Left lung (tissue), 10 donors: ENCODE data around the gene FNBP1L. TPM values are rescaled to one million over a fixed set of nuclear protein-coding genes. Genes with fewer than 3 reads are reported as not detected.

Experiments used
- ATAC-seq: fragments of 200-7000 bp; cut with Tn5 transposase; one replicate; pipeline ENCODE4 v1.9.1; 2020; ENCODE audit warnings: moderate library complexity
- DNase-seq, 4 donors: peaks; one replicate each; pipeline ENCODE4 v3.0.0-alpha.2; 2013 to 2020
- H3K27ac ChIP-seq, 2 donors: fragments of 200-600 bp; sonication (generic) in 1 of 2; one replicate each; pipeline versions ENCODE4 v1.5.0 to v1.8.0; 2020 to 2021
- H3K27me3 ChIP-seq, 2 donors: fragments of 200-600 bp; sonication (generic) in 1 of 2; one replicate each; pipeline versions ENCODE4 v1.5.0 to v1.8.0; 2020 to 2021
- H3K36me3 ChIP-seq, 2 donors: fragments of 200-600 bp; sonication (generic) in 1 of 2; one replicate each; pipeline versions ENCODE4 v1.5.0 to v1.8.0; 2020 to 2021
- H3K4me1 ChIP-seq, 2 donors: fragments of 200-600 bp; one replicate each; pipeline ENCODE4 v1.8.0; 2021
- H3K4me3 ChIP-seq, 2 donors: fragments of 200-600 bp; sonication (generic) in 1 of 2; one replicate each; pipeline versions ENCODE4 v1.5.0 to v1.8.0; 2020 to 2021; ENCODE audit warnings: mild to moderate bottlenecking in 1 of 2
- H3K9me3 ChIP-seq, 2 donors: fragments of 200-600 bp; sonication (generic) in 1 of 2; one replicate each; pipeline versions ENCODE4 v1.5.0 to v1.8.0; 2020 to 2021
- intact Hi-C, 2 donors: fragments of 100-400 bp; cut with DNase I; formaldehyde crosslinking; loops; one replicate each; pipeline versions ENCODE4 v1.11.2 to v1.14.2; 2022
- polyA plus RNA-seq, 6 donors: library from polyadenylated mRNA; unstranded; fragments of 120-200 nt; gene quantifications; one replicate each; pipeline ENCODE4 v1.2.1, GENCODE V29; 2013; ENCODE audit not compliant: insufficient read length in 6 of 6
- total RNA-seq, 2 donors: library from RNA; stranded (reverse); fragmentation: NEBNext Ultra II Directional; extraction: Animal tissue kit (Norgen Biotek cat#: 25700); gene quantifications; one replicate each; pipeline ENCODE4 v1.2.1, GENCODE V29; 2021
- TF ChIP-seq, protein P1 (sequence below), 2 donors: fragments of 200-600 bp; sonication (generic) in 1 of 2; IDR thresholded peaks; one replicate each; pipeline versions ENCODE4 v1.5.0 to v1.8.0; 2021; ENCODE audit warnings: antibody characterized with exemption in 2 of 2
- donor health status: DM: no; HTN: yes; CAD: no.
- donor health status: DM: no; HTN: no; CAD: no.

FNBP1L gene
- total and polyA plus RNA-seq, 8 donors, result 26.9 to 126 (median 112) TPM

DNA sequence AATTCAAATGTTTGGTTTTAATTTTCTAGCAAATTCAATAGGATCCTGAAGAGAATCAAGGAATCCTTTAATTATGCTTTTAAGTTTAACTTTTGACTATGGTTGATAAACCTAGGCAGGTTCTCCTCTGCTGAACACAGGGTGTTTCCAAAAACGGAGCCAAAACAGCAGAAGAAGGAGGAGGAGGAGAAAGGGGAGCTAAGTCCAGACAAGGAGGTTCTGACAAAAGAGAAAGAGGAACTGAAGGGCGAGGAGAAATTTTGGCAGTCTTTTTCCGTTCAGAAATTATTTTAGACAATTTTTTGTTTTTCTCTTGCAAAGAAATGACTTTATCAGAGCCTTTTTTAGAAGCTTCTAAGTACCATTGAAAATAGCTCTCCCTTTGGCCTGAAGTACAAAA, 33.2 kb upstream of the FNBP1L start:
- intact Hi-C loops, result no loop called here
- Histone ChIP-seq H3K27me3 (no peaks in the 10 kb centered on the region), H3K36me3 (no peaks in the 10 kb centered on the region), H3K9me3 (no peaks in the 10 kb centered on the region), H3K4me1 (peaks cover 0 to 5% of the 10 kb centered on the region in 2 donors), H3K27ac (no peak overlapping the region), H3K4me3 (no peak overlapping the region)
- TF ChIP-seq, protein P1, sequence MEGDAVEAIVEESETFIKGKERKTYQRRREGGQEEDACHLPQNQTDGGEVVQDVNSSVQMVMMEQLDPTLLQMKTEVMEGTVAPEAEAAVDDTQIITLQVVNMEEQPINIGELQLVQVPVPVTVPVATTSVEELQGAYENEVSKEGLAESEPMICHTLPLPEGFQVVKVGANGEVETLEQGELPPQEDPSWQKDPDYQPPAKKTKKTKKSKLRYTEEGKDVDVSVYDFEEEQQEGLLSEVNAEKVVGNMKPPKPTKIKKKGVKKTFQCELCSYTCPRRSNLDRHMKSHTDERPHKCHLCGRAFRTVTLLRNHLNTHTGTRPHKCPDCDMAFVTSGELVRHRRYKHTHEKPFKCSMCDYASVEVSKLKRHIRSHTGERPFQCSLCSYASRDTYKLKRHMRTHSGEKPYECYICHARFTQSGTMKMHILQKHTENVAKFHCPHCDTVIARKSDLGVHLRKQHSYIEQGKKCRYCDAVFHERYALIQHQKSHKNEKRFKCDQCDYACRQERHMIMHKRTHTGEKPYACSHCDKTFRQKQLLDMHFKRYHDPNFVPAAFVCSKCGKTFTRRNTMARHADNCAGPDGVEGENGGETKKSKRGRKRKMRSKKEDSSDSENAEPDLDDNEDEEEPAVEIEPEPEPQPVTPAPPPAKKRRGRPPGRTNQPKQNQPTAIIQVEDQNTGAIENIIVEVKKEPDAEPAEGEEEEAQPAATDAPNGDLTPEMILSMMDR (IDR thresholded peaks at IDR 0.05), result no peak
- DNase-seq (no peak), ATAC-seq (no peak)

DNA sequence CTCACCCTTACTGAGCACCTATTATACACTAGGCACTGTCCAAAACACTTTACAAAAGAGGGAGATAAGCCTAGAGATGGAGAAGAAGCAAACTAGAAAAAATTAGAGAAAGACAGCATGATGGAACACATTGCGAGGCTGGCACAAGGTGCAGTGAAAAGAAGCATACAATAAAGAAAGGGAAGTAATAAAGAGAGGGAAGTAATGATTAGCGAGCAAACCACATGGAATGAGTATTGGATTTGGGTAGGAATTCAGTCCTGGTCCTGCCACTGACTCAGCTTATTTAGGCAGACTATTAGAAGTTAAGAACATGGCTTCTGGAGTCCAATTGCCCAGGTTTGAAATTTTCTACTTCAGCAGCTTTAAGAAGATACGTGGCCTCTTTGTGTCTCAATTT, 32.6 kb upstream of the FNBP1L start:
- ATAC-seq, result no peak
- Histone ChIP-seq H3K9me3 (no peaks in the 10 kb centered on the region), H3K27ac (no peak overlapping the region), H3K4me1 (peaks cover 0 to 5% of the 10 kb centered on the region in 2 donors), H3K4me3 (no peak overlapping the region), H3K36me3 (no peaks in the 10 kb centered on the region), H3K27me3 (no peaks in the 10 kb centered on the region)
- no peak for DNase-seq
- TF ChIP-seq, protein P1 (IDR thresholded peaks at IDR 0.05), result no peak
- intact Hi-C loops, result no loop called here

DNA sequence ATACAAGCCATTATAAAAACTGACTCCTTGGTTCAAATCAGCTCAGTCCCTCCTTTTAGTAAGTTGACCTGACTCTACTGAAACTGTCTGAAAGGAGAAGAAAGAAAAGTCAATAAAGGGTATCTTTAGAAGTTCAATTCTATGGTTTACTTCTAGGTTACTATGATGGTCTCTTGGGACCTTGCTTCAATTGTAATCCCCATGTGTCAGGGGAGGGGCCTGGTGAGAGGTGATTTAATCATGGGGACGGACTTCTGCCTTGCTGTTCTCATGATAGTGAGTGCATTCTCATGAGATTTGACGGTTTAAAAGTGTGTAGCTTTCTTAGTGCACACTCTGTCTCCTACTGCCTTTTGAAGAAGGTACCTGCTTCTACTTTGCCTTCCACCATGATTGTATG, 31.7 kb upstream of the FNBP1L start:
- no peaks in the 10 kb centered on the region for H3K36me3 ChIP-seq
- no peak for DNase-seq
- no peak overlapping the region for H3K4me3 ChIP-seq
- no peaks in the 10 kb centered on the region for H3K9me3 ChIP-seq
- no peak overlapping the region for H3K27ac ChIP-seq
- H3K27me3 ChIP-seq, result no peaks in the 10 kb centered on the region
- TF ChIP-seq, protein P1 (IDR thresholded peaks at IDR 0.05), result no peak
- ATAC-seq, result no peak
- intact Hi-C loops, result no loop called here
- H3K4me1 ChIP-seq, result peaks cover 0 to 5% of the 10 kb centered on the region in 2 donors

DNA sequence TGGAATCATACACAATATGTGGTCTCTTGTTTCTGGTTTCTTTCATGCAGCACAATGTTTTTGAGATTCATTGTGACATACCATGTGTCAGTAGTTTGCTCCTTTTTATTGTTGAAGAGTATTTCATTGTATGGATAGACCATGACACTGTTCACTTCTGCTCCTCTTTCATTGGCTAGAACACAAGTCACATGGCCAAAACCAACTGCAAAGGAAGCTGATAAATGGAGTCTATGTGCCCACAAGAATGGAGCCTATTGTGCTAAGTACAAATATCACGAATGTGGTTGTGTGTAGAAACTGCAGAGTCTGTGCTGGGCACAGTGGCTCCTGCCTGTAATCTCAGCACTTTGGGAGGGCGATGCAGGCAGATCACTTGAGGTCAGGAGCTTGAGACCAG, 28.6 kb upstream of the FNBP1L start:
- TF ChIP-seq, protein P1 (IDR thresholded peaks at IDR 0.05), result no peak
- Histone ChIP-seq H3K4me3 (no peak overlapping the region), H3K27ac (no peak overlapping the region), H3K9me3 (no peaks in the 10 kb centered on the region), H3K27me3 (no peaks in the 10 kb centered on the region), H3K4me1 (peaks cover 0 to 5% of the 10 kb centered on the region in 2 donors), H3K36me3 (no peaks in the 10 kb centered on the region)
- ATAC-seq, result no peak
- no peak for DNase-seq
- intact Hi-C loops, result no loop called here

DNA sequence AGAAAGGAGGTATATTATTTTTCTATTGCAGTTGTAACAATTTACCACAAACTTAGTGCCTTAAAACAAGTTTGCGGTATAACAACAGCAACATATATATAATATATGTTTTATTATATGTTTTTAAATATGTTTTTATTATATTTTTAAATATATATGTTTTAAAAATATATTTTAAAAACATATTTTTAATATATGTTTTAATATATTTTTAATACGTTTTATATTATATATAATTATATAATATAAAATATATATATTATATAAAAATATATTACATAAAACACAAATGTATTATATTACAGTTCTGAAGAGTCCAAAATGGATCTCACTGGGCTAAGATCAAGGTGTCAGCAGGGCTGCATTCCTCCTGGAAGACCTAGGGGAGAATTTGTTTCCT, 27.5 kb upstream of the FNBP1L start:
- TF ChIP-seq, protein P1 (IDR thresholded peaks at IDR 0.05), result no peak

More for the DNA sequence above, 27.5 kb upstream of the FNBP1L start:
- Histone ChIP-seq H3K4me1 (peaks cover 0 to under 1% of the 10 kb centered on the region in 2 donors), H3K9me3 (no peaks in the 10 kb centered on the region), H3K27ac (no peak overlapping the region), H3K4me3 (no peak overlapping the region), H3K36me3 (no peaks in the 10 kb centered on the region), H3K27me3 (no peaks in the 10 kb centered on the region)
- DNase-seq (no peak), ATAC-seq (no peak)
- intact Hi-C loops, result no loop called here
